ENCODE results near the gene ARSA. TPM values are rescaled to one million over a fixed set of nuclear protein-coding genes. Genes with fewer than 3 reads are reported as not detected.
A peak's percentile ranks its signal among the peaks of the same experiment; 100 is the strongest.

ARSA gene
- total RNA-seq, 1 experiment from 2014 or later: 10.3 TPM

GRCh38 chr22:50606946-50607658 is 20.9 kb downstream of the ARSA start:
- Histone ChIP-seq H4K20me1 (ENCODE audit: control insufficient read depth, insufficient read depth, insufficient read length) (no peaks in the 10 kb centered on the region), H3K79me2 (ENCODE audit: insufficient read depth, low read length) (no peaks in the 10 kb centered on the region), H2BK5ac (ENCODE audit: insufficient read length, low read length) (no peak overlapping the region), H2BK12ac (ENCODE audit: insufficient read length, low read depth, low read length) (no peak overlapping the region), H3T11ph (ENCODE audit: low read length) (no peak overlapping the region), H3K4ac (ENCODE audit: low read depth, low read length) (no peak overlapping the region), H4K5ac (ENCODE audit: insufficient read length, low read depth, low read length) (no peak overlapping the region), H2BK120ac (ENCODE audit: low read depth, low read length, poor library complexity, severe bottlenecking) (no peak overlapping the region), H3K79me1 (ENCODE audit: insufficient read depth, low read depth, low read length, poor library complexity, severe bottlenecking) (no peaks in the 10 kb centered on the region), H4K8ac (replicated peaks; ENCODE audit: insufficient read length, low read depth, low read length) (no peak overlapping the region), H3K4me2 (ENCODE audit: insufficient read depth, insufficient read length, low read length) (no peak overlapping the region), H3K27ac (ENCODE audit: insufficient read length, low read depth, low read length) (no peak overlapping the region), H3K56ac (ENCODE audit: insufficient read length, low read depth, low read length) (no peak overlapping the region), H3K4me1 (ENCODE audit: insufficient read depth, low read length) (no peaks in the 10 kb centered on the region), H3K14ac (ENCODE audit: insufficient read depth, low read length) (no peak overlapping the region), H3K27me3 (ENCODE audit: insufficient read depth, low read length) (no peaks in the 10 kb centered on the region; the same call in 1 of the 2 replicates), H3K23ac (ENCODE audit: insufficient read length, low read depth, low read length) (no peak overlapping the region), H2BK20ac (ENCODE audit: low read depth, low read length, poor library complexity, severe bottlenecking) (no peak overlapping the region), H3K9me3 (ENCODE audit: control insufficient read depth, low read depth, low read length) (no peaks in the 10 kb centered on the region), H3K18ac (ENCODE audit: insufficient read length, low read depth, low read length) (no peak overlapping the region), H2BK15ac (ENCODE audit: low read depth, low read length) (no peak overlapping the region), H3K9ac (ENCODE audit: extremely low read depth, insufficient read length, low read length) (no peak overlapping the region), H2AK5ac (ENCODE audit: insufficient read length, low read length) (no peak overlapping the region), H3K23me2 (ENCODE audit: insufficient read length, low read depth, low read length, poor library complexity, severe bottlenecking) (peaks cover 5% of the 10 kb centered on the region), H4K91ac (ENCODE audit: insufficient read length, low read depth, low read length) (no peak overlapping the region), H2AFZ (ENCODE audit: low read length) (no peak overlapping the region)
- WGBS (ENCODE audit: extremely low coverage, insufficient read length, low lambda C conversion rate): no CpG with 5 or more reads among the region's 18 CpGs
- Mint-ChIP-seq H3K4me3 (no peak overlapping the region), H3K4me1 (peaks cover 3% of the 10 kb centered on the region in 2 experiments), H3K27me3 (ENCODE audit: low read depth) (peaks cover 33% of the 10 kb centered on the region), H3K27ac (peak overlapping the region in 1 of 3 experiments; percentile 75; a peak in 1 of 7 replicates), H3K9me3 (no peaks in the 10 kb centered on the region), H3K36me3 (ENCODE audit: insufficient read depth in 1 of 3, low read depth in 3 of 3) (no peaks in the 10 kb centered on the region; a peak in 1 of 7 replicates)
- no peak for DNase-seq
- TF ChIP-seq CTCF (conservative IDR thresholded peaks at IDR 0.05): no peak

Measured in H9 (cell line).